Panc1 (cell line): ENCODE data around the gene SNCB. TPM values are rescaled to one million over a fixed set of nuclear protein-coding genes. Genes with fewer than 3 reads are reported as not detected.

Experiments
- ATAC-seq: fragments of 200-7000 bp; cut with Tn5 transposase; 2 replicates; pipeline ENCODE4 v1.9.1; 2020; ENCODE audit warnings: mild to moderate bottlenecking, moderate library complexity
- BruUV-seq: library from RNA; stranded (reverse); fragments of 400-500 nt; replicated peaks from 2 replicates; lab custom pipeline; 2021; lab: Mats Ljungman, UMichigan
- CTCF ChIA-PET: fragments of 300-600 bp; sonication (Branson Sonifier 250); formaldehyde crosslinking; loops from one replicate; lab custom pipeline; 2022; ENCODE audit warnings: antibody characterized with exemption; lab: Charles Lee
- POLR2A ChIA-PET: fragments of 300-600 bp; sonication (Branson Sonifier 250); formaldehyde crosslinking; loops from one replicate; lab custom pipeline; 2022; ENCODE audit warnings: antibody characterized with exemption; lab: Charles Lee
- DNase-seq: peaks from one replicate; pipeline ENCODE4 v3.0.0-alpha.2; 2010; ENCODE audit warnings: low read depth, low spot score
- H3K27ac ChIP-seq: 2 replicates; pipeline ENCODE4 v1.5.1; 2011; ENCODE audit warnings: mild to moderate bottlenecking, low read length, inconsistent platforms
- H3K27me3 ChIP-seq: fragments of 200-500 bp; sonication (Bioruptor generic); 2 replicates; pipeline ENCODE4 v1.6.0; 2014; ENCODE audit warnings: low read length, inconsistent platforms; ENCODE audit not compliant: control insufficient read depth, insufficient read depth
- H3K36me3 ChIP-seq: fragments of 200-500 bp; sonication (Bioruptor generic); 2 replicates; pipeline ENCODE4 v1.5.1; 2014; ENCODE audit warnings: inconsistent platforms, mild to moderate bottlenecking, low read length, moderate library complexity; ENCODE audit not compliant: control insufficient read depth, insufficient read depth
- H3K4me1 ChIP-seq: 2 replicates; pipeline ENCODE4 v1.5.1; 2011; ENCODE audit warnings: inconsistent platforms, mild to moderate bottlenecking, low read length, moderate library complexity; ENCODE audit not compliant: control insufficient read depth, insufficient read depth
- H3K4me3 ChIP-seq, 2 experiments: 2 replicates each; pipeline ENCODE4 v1.5.1; 2011 to 2012; ENCODE audit warnings: low read depth in 2 of 2, low read length in 2 of 2, mild to moderate bottlenecking in 2 of 2, inconsistent platforms in 1 of 2, moderate library complexity in 1 of 2
- H3K9me3 ChIP-seq: fragments of 200-500 bp; sonication (Bioruptor generic); 2 replicates; pipeline ENCODE4 v1.5.1; 2014; ENCODE audit warnings: low read depth, mild to moderate bottlenecking, inconsistent platforms, low read length, moderate library complexity; ENCODE audit not compliant: control insufficient read depth, insufficient read depth
- CTCF ChIP-seq: fragments of 450-650 bp; IDR thresholded peaks from 2 replicates; pipeline ENCODE4 v1.5.1; 2017; ENCODE audit warnings: mild to moderate bottlenecking
- POLR2AphosphoS5 ChIP-seq: IDR thresholded peaks from 2 replicates; pipeline ENCODE4 v1.6.1; 2012; ENCODE audit warnings: mild to moderate bottlenecking, low read depth, low read length, moderate library complexity
- REST ChIP-seq, 2 experiments: IDR thresholded peaks; 2 replicates each; pipeline ENCODE4 v1.6.1; 2011 to 2012; ENCODE audit warnings: low read depth in 2 of 2, control low read depth in 1 of 2, low read length in 1 of 2, mild to moderate bottlenecking in 1 of 2, moderate library complexity in 1 of 2; ENCODE audit not compliant: insufficient read depth in 1 of 2
- SIN3A ChIP-seq: IDR thresholded peaks from 2 replicates; pipeline ENCODE4 v1.6.1; 2012; ENCODE audit warnings: low read depth, mild to moderate bottlenecking, low read length, moderate library complexity, borderline replicate concordance; ENCODE audit not compliant: insufficient read depth
- TCF7L2 ChIP-seq: IDR thresholded peaks from 2 replicates; pipeline ENCODE4 v1.6.1; 2011; ENCODE audit warnings: mild to moderate bottlenecking, low read depth, low read length, inconsistent platforms
- in situ Hi-C: cut with HindIII; loops from 2 replicates; pipeline ENCODE4 v1.10.0; 2016; ENCODE audit warnings: low sequenced_read_pairs, low pct_unique_long_range_greater_than_20kb
- intact Hi-C: fragments of 100-400 bp; cut with micrococcal nuclease; formaldehyde crosslinking; loops from one replicate; pipeline ENCODE4 v1.10.0; 2022; ENCODE audit not compliant: unreplicated experiment
- total RNA-seq: library from RNA; stranded (reverse); gene quantifications from one replicate; pipeline ENCODE4 v1.2.1, GENCODE V29; 2021; ENCODE audit not compliant: unreplicated experiment

SNCB gene
- total RNA-seq, 1 experiment from 2014 or later, result 0.77 TPM

GRCh38 chr5:176624142-176624541 lies 6.2 kb downstream of the SNCB start:
- H3K27ac ChIP-seq, result no peak overlapping the region
- no peaks in the 10 kb centered on the region for H3K27me3 ChIP-seq
- no peak overlapping the region for H3K4me3 ChIP-seq
- in situ Hi-C loops, result no loop called here
- ATAC-seq (no peak), DNase-seq (no peak)
- TF ChIP-seq SIN3A, result no peak
- TF ChIP-seq TCF7L2, result no peak
- no peak for TF ChIP-seq REST (IDR thresholded peaks at IDR 0.05; ENCODE audit: insufficient read depth in 1 of 2, low read depth in 2 of 2, low read length in 1 of 2)
- TF ChIP-seq CTCF, result no peak
- TF ChIP-seq POLR2AphosphoS5, result no peak
- no TSS peak for BruUV-seq
- peaks cover 5% of the 10 kb centered on the region; the same call in 1 of the 2 replicates for H3K4me1 ChIP-seq
- POLR2A ChIA-PET, result no interaction called here
- intact Hi-C loops, result no loop called here
- no peaks in the 10 kb centered on the region for H3K36me3 ChIP-seq
- H3K9me3 ChIP-seq, result no peaks in the 10 kb centered on the region
- CTCF ChIA-PET, result no interaction called here

- CTCF ChIA-PET, result interaction anchor here (1.2 kb wide), 1 partner anchor 39 kb away, joined by 3 read pairs; no protein-coding TSS in a partner anchor
- POLR2A ChIA-PET, result interaction anchor here (1.1 kb wide), 1 partner anchor 8 kb away, joined by 3 read pairs; the partner anchor contains the start of genes EIF4E1B and SNCB
- H3K27me3 ChIP-seq, result no peaks in the 10 kb centered on the region
- DNase-seq, result no peak
- no peak overlapping the region for H3K27ac ChIP-seq
- no peak for ATAC-seq
- no peak overlapping the region for H3K4me3 ChIP-seq
- in situ Hi-C loops (no loop called here), intact Hi-C loops (no loop called here)
- TF ChIP-seq REST (IDR thresholded peaks at IDR 0.05; ENCODE audit: insufficient read depth in 1 of 2, low read depth in 2 of 2, low read length in 1 of 2) (no peak), SIN3A (no peak), TCF7L2 (no peak), POLR2AphosphoS5 (no peak), CTCF (no peak)
- BruUV-seq, result no TSS peak
- peaks cover 5% of the 10 kb centered on the region; the same call in 1 of the 2 replicates for H3K4me1 ChIP-seq
- no peaks in the 10 kb centered on the region for H3K9me3 ChIP-seq
- no peaks in the 10 kb centered on the region for H3K36me3 ChIP-seq
Measured at GRCh38 chr5:176621661-176622079, 8.7 kb downstream of the SNCB start.
